Colonic mucosa (tissue), 4 donors: Measurements from ENCODE around the gene TMEM81. TPM values are rescaled to one million over a fixed set of nuclear protein-coding genes. Genes with fewer than 3 reads are reported as not detected.

Source experiments
- DNase-seq: peaks from one replicate; pipeline ENCODE4 v3.0.0-alpha.2; 2020
- H3K27ac ChIP-seq: fragments of 200-600 bp; one replicate; pipeline ENCODE4 v1.8.0; 2021
- H3K27me3 ChIP-seq: fragments of 200-600 bp; one replicate; pipeline ENCODE4 v1.8.0; 2021
- H3K36me3 ChIP-seq: fragments of 200-600 bp; one replicate; pipeline ENCODE4 v1.8.0; 2021
- H3K4me1 ChIP-seq: fragments of 200-600 bp; one replicate; pipeline ENCODE4 v1.8.0; 2021; ENCODE audit warnings: mild to moderate bottlenecking
- H3K4me3 ChIP-seq: fragments of 200-600 bp; one replicate; pipeline ENCODE4 v1.8.0; 2021
- H3K9ac ChIP-seq, 2 donors: one replicate each; pipeline ENCODE4 v1.7.0; 2013; ENCODE audit warnings: control low read depth in 2 of 2, low read depth in 2 of 2, low read length in 2 of 2
- H3K9me3 ChIP-seq: fragments of 200-600 bp; one replicate; pipeline ENCODE4 v1.8.0; 2021
- intact Hi-C: fragments of 100-400 bp; cut with DNase I; formaldehyde crosslinking; loops from one replicate; pipeline ENCODE4 v1.14.1; 2022
- total RNA-seq, 2 donors: library from RNA; stranded (reverse); fragmentation: NEBNext Ultra II Directional in 1 of 2; extraction: Animal tissue kit (Norgen Biotek cat#: 25700) in 1 of 2; gene quantifications; one replicate each; pipeline ENCODE4 v1.2.1, GENCODE V29; 2021
- TF ChIP-seq, protein P1 (sequence below): fragments of 200-600 bp; IDR thresholded peaks from one replicate; pipeline ENCODE4 v1.8.0; 2022; ENCODE audit warnings: antibody characterized with exemption, mild to moderate bottlenecking
- donor health status: healthy.
- donor health status: DM: no; HTN: no; CAD: no.
- donor health status: DM: no; HTN: no; CAD: no.

TMEM81 gene
- total RNA-seq, 2 donors from 2014 or later, result 2.4 to 2.5 TPM

DNA sequence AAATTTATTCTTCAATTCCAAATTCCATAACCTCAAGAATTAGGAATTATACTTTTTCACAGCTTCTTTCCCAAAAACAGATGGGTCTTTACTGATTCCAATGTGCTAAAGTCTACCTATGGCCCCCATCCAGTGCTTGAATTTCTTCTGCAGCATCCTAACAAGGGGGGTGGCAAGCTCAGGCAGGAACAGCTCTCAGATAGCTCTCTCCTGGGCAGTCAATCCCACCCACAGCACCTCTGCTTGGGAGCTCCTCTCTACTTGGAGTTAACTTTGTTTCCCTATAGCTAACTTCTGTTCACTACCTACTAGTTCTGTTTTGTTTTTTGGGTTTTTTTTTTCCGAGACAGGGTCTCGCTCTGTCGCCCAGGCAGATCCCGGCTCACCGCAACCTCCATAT, 25.5 kb upstream of the TMEM81 start:
- no peak for DNase-seq

DNA sequence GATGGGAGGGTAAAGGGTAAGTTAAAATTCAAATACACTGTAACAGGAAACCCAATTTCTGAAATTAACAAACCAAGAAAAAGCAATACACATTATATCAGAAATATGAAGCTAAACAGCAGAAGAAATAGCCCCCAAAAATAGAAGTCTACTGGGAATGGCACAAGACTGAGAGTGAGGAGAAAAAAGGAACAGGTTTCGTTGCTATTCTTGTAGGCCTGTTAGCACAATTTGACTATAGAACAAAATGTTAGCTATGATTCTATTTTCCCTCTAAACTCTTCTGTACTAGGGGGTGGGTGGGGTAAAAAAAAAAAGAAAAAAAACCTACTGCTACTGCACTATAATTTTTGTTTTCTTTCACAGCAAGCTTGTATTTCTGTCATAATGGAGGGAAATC, 25.0 kb upstream of the TMEM81 start:
- H3K9ac ChIP-seq, result no peak overlapping the region
- H3K4me3 ChIP-seq, result no peak overlapping the region
- H3K36me3 ChIP-seq, result peaks cover 14% of the 10 kb centered on the region
- intact Hi-C loops, result no loop called here
- no peaks in the 10 kb centered on the region for H3K4me1 ChIP-seq
- H3K9me3 ChIP-seq, result no peaks in the 10 kb centered on the region
- TF ChIP-seq, protein P1, sequence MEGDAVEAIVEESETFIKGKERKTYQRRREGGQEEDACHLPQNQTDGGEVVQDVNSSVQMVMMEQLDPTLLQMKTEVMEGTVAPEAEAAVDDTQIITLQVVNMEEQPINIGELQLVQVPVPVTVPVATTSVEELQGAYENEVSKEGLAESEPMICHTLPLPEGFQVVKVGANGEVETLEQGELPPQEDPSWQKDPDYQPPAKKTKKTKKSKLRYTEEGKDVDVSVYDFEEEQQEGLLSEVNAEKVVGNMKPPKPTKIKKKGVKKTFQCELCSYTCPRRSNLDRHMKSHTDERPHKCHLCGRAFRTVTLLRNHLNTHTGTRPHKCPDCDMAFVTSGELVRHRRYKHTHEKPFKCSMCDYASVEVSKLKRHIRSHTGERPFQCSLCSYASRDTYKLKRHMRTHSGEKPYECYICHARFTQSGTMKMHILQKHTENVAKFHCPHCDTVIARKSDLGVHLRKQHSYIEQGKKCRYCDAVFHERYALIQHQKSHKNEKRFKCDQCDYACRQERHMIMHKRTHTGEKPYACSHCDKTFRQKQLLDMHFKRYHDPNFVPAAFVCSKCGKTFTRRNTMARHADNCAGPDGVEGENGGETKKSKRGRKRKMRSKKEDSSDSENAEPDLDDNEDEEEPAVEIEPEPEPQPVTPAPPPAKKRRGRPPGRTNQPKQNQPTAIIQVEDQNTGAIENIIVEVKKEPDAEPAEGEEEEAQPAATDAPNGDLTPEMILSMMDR, result no peak
- no peak overlapping the region for H3K27ac ChIP-seq
- DNase-seq, result no peak
- H3K27me3 ChIP-seq, result no peaks in the 10 kb centered on the region

More for the DNA sequence above, 25.5 kb upstream of the TMEM81 start:
- Histone ChIP-seq H3K27ac (no peak overlapping the region), H3K27me3 (no peaks in the 10 kb centered on the region), H3K4me1 (no peaks in the 10 kb centered on the region), H3K9me3 (no peaks in the 10 kb centered on the region), H3K36me3 (peaks cover 9% of the 10 kb centered on the region), H3K9ac (no peak overlapping the region), H3K4me3 (no peak overlapping the region)
- intact Hi-C loops, result no loop called here
- TF ChIP-seq, protein P1, result no peak

DNA sequence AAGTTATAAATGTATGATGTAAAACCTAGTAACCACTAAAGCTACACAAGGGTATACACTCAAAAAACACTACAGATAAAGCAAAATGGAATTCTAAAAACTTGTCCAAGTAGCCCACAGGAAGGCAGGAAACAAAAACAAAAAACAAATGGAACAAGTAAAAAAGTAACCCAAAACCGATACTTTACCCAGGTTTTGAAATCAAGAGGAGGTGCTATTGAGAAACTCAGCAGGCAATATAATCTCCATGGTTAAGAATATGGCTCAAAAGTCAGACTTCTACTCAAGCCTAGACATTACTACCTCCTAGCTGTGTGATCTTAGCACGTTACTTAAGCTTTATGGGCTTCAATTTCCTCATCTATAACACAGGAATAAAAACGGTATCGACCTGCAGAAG, 24.2 kb upstream of the TMEM81 start:
- Histone ChIP-seq H3K9ac (no peak overlapping the region), H3K9me3 (no peaks in the 10 kb centered on the region), H3K27ac (no peak overlapping the region), H3K27me3 (no peaks in the 10 kb centered on the region), H3K4me1 (no peaks in the 10 kb centered on the region), H3K4me3 (no peak overlapping the region), H3K36me3 (peaks cover 15% of the 10 kb centered on the region)
- no peak for DNase-seq
- TF ChIP-seq, protein P1, result no peak
- intact Hi-C loops, result no loop called here

DNA sequence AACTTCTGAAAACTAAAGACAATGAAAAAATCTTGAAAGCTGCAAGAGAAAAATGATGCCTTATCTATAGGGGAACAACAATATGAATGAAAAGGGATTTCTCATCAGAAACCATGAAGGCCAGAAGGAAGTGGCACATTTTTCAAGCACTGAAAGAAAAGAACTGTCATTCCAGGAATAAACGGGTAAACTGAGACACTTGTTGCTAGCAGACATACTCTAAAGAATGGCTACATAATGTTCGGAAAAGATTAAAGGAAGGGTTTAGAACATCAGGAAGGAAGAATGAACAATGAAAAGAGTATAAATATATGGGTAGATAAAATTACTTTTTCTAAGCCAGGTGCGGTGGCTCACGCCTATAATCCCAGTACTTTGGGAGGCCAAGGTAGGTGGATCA, 23.1 kb upstream of the TMEM81 start:
- TF ChIP-seq, protein P1, result no peak
- H3K27me3 ChIP-seq, result no peaks in the 10 kb centered on the region

DNA sequence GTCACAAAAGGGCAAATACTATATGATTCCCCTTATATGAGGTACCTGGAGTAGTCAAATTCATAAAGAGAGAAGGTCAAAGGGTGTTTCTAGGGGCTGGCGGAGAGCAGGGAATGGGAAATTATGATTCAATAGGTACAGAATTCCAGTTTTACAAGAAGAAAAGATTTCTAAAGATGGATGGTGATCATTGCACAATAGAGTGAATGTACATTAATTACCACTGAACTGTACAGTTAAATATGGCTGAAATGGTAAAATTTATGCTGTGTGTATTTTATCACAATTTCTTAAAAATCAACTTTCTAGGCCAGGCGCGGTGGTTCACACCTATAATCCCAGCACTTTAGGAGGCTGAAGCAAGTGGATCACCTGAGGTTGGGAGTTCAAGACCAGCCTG, 18.1 kb upstream of the TMEM81 start:
- Histone ChIP-seq H3K27me3 (no peaks in the 10 kb centered on the region), H3K27ac (no peak overlapping the region), H3K36me3 (peaks cover 22% of the 10 kb centered on the region), H3K9me3 (no peaks in the 10 kb centered on the region), H3K4me3 (no peak overlapping the region), H3K4me1 (no peaks in the 10 kb centered on the region), H3K9ac (no peak overlapping the region)
- intact Hi-C loops, result no loop called here
- DNase-seq, result no peak
- TF ChIP-seq, protein P1, result no peak

More for the DNA sequence above, 23.1 kb upstream of the TMEM81 start:
- intact Hi-C loops, result no loop called here
- H3K4me3 ChIP-seq, result no peak overlapping the region
- no peak for DNase-seq
- H3K9ac ChIP-seq, result no peak overlapping the region
- peaks cover 15% of the 10 kb centered on the region for H3K36me3 ChIP-seq
- no peaks in the 10 kb centered on the region for H3K9me3 ChIP-seq
- no peaks in the 10 kb centered on the region for H3K4me1 ChIP-seq
- H3K27ac ChIP-seq, result no peak overlapping the region

DNA sequence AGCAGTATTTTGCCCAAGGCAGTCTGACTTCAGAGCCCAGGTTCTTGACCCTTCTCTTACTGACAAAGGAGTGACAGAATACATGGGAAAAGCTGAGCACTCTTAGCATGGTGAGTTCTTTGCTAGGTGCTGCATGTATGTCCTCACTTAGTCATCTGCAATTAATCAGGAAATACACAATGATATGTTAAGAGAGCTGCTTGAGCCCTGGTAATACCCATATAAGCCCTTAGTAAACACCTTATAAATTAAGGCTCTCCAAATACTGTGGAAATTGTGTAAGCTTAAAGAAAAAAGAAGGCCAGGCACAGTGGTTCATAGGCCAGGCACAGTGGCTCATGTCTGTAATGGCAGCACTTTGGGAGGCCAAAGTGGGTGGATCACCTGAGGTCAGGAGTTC, 14.0 kb upstream of the TMEM81 start:
- intact Hi-C loops, result no loop called here
- Histone ChIP-seq H3K4me3 (no peak overlapping the region), H3K9me3 (no peaks in the 10 kb centered on the region), H3K36me3 (peaks cover 11% of the 10 kb centered on the region), H3K9ac (no peak overlapping the region), H3K27ac (no peak overlapping the region), H3K27me3 (no peaks in the 10 kb centered on the region), H3K4me1 (no peaks in the 10 kb centered on the region)
- TF ChIP-seq, protein P1, result no peak
- DNase-seq, result no peak
